ENCODE data around the gene TNFRSF19. TPM values are rescaled to one million over a fixed set of nuclear protein-coding genes. Genes with fewer than 3 reads are reported as not detected.

Gene TNFRSF19
- total and polyA plus RNA-seq, 3 donors from 2014 or later = 5.7 to 8.4 (median 6.2) TPM

DNA sequence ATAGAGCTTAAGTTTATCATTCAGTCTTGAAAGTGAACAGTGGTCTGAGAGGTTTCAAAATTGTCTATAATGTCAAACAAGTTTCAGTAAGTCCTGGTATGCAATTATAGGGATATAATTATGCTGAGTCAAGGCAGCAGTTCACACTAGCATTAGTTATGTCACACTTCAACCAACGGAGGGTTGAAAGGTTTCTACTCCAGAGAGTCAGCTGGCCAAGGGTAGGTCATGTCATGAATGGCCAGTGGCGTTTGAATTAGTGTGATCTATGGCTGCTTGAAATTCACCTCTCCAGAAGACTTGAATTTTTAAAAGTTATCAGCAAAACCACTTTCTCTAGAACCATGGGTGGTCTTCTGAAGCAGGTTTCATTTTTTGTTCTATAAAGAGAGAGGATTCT lies 108.6 kb downstream of the TNFRSF19 start:
- H3K36me3 ChIP-seq (ENCODE audit: low read depth, missing control alignments) = no peaks in the 10 kb centered on the region
- intact Hi-C loops (cut with DNase I; ENCODE audit: low total_unique reads) = no loop called here

GRCh38 chr13:23679220-23679619 lies 109.0 kb downstream of the TNFRSF19 start:
- intact Hi-C loops (cut with DNase I; ENCODE audit: low total_unique reads) = no loop called here
- no peak for TF ChIP-seq POLR2A (IDR thresholded peaks at IDR 0.05)
- TF ChIP-seq, protein P1, sequence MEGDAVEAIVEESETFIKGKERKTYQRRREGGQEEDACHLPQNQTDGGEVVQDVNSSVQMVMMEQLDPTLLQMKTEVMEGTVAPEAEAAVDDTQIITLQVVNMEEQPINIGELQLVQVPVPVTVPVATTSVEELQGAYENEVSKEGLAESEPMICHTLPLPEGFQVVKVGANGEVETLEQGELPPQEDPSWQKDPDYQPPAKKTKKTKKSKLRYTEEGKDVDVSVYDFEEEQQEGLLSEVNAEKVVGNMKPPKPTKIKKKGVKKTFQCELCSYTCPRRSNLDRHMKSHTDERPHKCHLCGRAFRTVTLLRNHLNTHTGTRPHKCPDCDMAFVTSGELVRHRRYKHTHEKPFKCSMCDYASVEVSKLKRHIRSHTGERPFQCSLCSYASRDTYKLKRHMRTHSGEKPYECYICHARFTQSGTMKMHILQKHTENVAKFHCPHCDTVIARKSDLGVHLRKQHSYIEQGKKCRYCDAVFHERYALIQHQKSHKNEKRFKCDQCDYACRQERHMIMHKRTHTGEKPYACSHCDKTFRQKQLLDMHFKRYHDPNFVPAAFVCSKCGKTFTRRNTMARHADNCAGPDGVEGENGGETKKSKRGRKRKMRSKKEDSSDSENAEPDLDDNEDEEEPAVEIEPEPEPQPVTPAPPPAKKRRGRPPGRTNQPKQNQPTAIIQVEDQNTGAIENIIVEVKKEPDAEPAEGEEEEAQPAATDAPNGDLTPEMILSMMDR (IDR thresholded peaks at IDR 0.05) = no peak
- Histone ChIP-seq H3K27ac (no peak overlapping the region), H3K36me3 (ENCODE audit: low read depth, missing control alignments) (no peaks in the 10 kb centered on the region), H3K9me3 (no peaks in the 10 kb centered on the region), H3K4me3 (no peak overlapping the region), H3K27me3 (no peaks in the 10 kb centered on the region), H3K4me1 (no peaks in the 10 kb centered on the region)
- DNase-seq = no peak
- 79 to 93% methylated on average over 2 of the region's 2 CpGs for WGBS, 2 donors

More for the DNA sequence above, 108.6 kb downstream of the TNFRSF19 start:
- no peak for DNase-seq
- no peaks in the 10 kb centered on the region for H3K4me1 ChIP-seq
- H3K4me3 ChIP-seq = no peak overlapping the region
- TF ChIP-seq POLR2A (IDR thresholded peaks at IDR 0.05) = no peak
- H3K27me3 ChIP-seq = no peaks in the 10 kb centered on the region
- 62 to 67% methylated on average over 2 of the region's 2 CpGs for WGBS, 2 donors
- no peak overlapping the region for H3K27ac ChIP-seq
- no peaks in the 10 kb centered on the region for H3K9me3 ChIP-seq

DNA sequence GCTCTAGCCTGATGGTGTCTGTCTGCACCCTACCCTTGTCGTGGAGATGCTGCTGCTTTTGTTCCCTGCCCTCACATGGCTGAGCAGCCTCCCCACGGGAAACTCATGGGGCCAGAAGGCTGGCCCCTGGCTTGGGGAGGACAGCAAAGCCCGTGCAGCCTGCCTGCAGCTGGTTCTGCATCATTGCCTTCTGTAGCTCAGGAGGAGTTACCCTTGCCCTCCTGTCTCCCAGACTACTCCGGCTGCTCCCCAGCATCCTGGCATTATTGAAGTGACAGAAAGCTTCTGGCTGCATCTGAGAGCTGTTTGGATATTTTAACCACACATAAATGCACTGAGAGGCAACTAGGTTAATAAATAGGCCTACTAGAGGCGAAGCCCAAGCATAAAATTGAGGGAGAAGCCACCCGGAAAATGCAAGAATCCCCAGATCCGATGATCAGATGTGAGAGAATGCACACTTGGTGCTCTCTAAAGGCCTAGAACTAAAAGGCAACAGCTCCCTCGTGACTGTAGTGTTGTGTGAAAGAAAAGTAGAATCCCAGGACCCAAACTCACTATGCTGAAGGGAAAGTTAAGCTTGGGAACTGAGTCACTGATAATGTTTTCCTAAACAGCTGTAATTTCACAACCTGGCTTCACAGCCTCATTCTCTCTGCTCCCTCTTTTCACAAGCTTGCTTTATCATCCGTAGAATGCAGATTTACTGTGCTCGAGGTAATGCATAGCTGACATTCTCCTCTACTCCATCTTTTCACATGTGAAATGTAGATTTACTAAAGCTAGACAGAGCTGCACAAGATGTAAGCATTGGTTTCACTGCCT lies 110.8 kb downstream of the TNFRSF19 start:
- H3K27me3 ChIP-seq = no peaks in the 10 kb centered on the region
- intact Hi-C loops (cut with DNase I; ENCODE audit: low total_unique reads) = no loop called here
- no peak for DNase-seq
- TF ChIP-seq POLR2A (IDR thresholded peaks at IDR 0.05) = no peak
- H3K27ac ChIP-seq = no peak overlapping the region
- H3K4me1 ChIP-seq = no peaks in the 10 kb centered on the region
- H3K4me3 ChIP-seq = no peak overlapping the region
- no peaks in the 10 kb centered on the region for H3K9me3 ChIP-seq
- WGBS, 2 donors = 78 to 79% methylated on average over 8 to 10 of the region's 10 CpGs
- no peaks in the 10 kb centered on the region for H3K36me3 ChIP-seq (ENCODE audit: low read depth, missing control alignments)

DNA sequence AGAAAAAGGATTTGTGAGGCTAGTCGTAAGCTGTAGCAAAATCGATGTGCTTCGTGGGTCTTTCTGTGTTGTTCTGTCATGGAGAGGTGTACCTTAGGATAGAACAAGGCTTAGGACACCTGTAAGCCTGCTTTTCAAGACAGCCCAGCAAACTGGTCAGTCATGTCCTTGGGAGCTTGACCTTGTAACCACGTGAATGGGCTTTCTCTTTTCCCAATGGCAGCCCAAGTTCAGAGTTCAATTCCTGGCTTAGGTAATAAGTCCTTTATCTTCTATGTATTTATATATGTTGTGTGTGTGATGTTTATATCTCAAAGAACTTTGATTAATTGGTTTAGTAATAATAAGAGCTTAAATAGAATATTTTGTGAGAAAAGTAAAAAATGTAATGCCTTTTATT lies 112.9 kb downstream of the TNFRSF19 start:
- H3K4me3 ChIP-seq = no peak overlapping the region
- no peaks in the 10 kb centered on the region for H3K4me1 ChIP-seq
- TF ChIP-seq, protein P1 (IDR thresholded peaks at IDR 0.05) = no peak
- H3K36me3 ChIP-seq (ENCODE audit: low read depth, missing control alignments) = no peaks in the 10 kb centered on the region
- no peaks in the 10 kb centered on the region for H3K9me3 ChIP-seq
- WGBS, 2 donors = 84 to 90% methylated on average over 4 of the region's 4 CpGs
- no peak overlapping the region for H3K27ac ChIP-seq
- intact Hi-C loops (cut with DNase I; ENCODE audit: low total_unique reads) = no loop called here
- H3K27me3 ChIP-seq = no peaks in the 10 kb centered on the region
- DNase-seq = no peak

DNA sequence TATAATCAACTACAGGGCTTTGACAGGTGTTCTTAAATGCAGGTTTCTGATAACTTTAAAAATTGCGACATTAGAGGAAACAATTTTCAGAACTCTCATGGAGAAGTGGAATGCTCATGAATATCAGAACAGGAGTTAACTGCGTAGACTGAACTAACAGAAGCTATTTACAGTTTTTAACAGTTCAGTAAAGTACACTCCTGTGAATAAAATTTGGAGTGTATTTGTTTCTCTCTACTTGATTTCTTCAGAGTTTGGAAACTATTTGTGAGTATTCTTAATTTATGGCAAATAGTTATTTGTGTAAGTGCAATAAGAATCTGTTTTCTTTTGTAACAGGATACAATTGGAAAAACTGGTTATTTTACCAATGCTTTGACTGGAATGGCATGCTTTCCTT lies 114.4 kb downstream of the TNFRSF19 start:
- Histone ChIP-seq H3K27me3 (no peaks in the 10 kb centered on the region), H3K9me3 (no peaks in the 10 kb centered on the region), H3K36me3 (ENCODE audit: low read depth, missing control alignments) (no peaks in the 10 kb centered on the region), H3K4me1 (no peaks in the 10 kb centered on the region), H3K4me3 (no peak overlapping the region), H3K27ac (no peak overlapping the region)
- intact Hi-C loops (cut with DNase I; ENCODE audit: low total_unique reads) = no loop called here
- no peak for DNase-seq
- WGBS, 2 donors = 94 to 99% methylated on average over 2 of the region's 2 CpGs
- TF ChIP-seq, protein P1 (IDR thresholded peaks at IDR 0.05) = no peak
- TF ChIP-seq POLR2A (IDR thresholded peaks at IDR 0.05) = no peak

DNA sequence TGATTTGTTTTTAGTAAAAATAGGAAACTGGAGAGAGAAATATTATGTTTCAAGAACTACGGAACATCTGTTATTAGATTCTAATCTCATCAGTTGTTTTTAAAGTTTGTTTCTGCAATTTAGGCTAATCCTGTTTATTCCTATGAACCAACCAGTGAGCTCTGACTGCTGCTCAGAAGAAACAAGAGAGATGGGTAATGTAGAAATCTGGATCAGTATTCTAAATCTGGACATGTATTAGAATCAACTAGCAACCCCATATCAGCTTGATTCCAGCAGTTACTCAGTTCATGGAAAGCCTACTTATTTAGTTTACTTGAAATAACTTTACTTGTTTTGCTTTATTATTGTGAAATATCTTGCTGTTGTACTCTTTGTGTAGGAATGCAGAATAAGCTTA lies 115.2 kb downstream of the TNFRSF19 start:
- Histone ChIP-seq H3K9me3 (no peaks in the 10 kb centered on the region), H3K36me3 (ENCODE audit: low read depth, missing control alignments) (no peaks in the 10 kb centered on the region), H3K4me3 (no peak overlapping the region), H3K4me1 (no peaks in the 10 kb centered on the region), H3K27me3 (no peaks in the 10 kb centered on the region), H3K27ac (no peak overlapping the region)
- WGBS, 2 donors = 79 to 91% methylated on average over 1 of the region's 1 CpG
- intact Hi-C loops (cut with DNase I; ENCODE audit: low total_unique reads) = no loop called here
- DNase-seq = no peak
- TF ChIP-seq, protein P1 (IDR thresholded peaks at IDR 0.05) = no peak
- TF ChIP-seq POLR2A (IDR thresholded peaks at IDR 0.05) = no peak

Measured in testis (tissue), 3 donors.